IPS-18c (cell line): ENCODE results near the gene THADA.
"Not testable (repeated sequence)": the region's sequence is repeated elsewhere in the genome, so short reads cannot be mapped to it uniquely, and the experiment has no call there.

Experiments used
- H3K4me3 ChIP-seq: 2 replicates; pipeline ENCODE4 v1.7.0; 2013; ENCODE audit warnings: low read depth, mild to moderate bottlenecking, low read length, moderate library complexity; ENCODE audit not compliant: insufficient read depth
- H3K9me3 ChIP-seq: one replicate; pipeline ENCODE4 v1.6.1; 2013; ENCODE audit warnings: mild to moderate bottlenecking, low read length, moderate library complexity; ENCODE audit not compliant: control insufficient read depth, insufficient read depth

THADA gene

GRCh38 chr2:43595603-43596412 is at the start of gene THADA:
TSS of gene THADA (minus strand) at chr2:43596038. CDS start at chr2:43592392, 3,646 bp downstream.
- Histone ChIP-seq H3K9me3 (no peaks in the 10 kb centered on the region), H3K4me3 (peak within 1 kb of the TSS; percentile 95)

- no peaks in the 10 kb centered on the region for H3K9me3 ChIP-seq
- H3K4me3 ChIP-seq, result no peak overlapping the region
Observed at GRCh38 chr2:43643680-43644079, 47.8 kb upstream of the THADA start.

GRCh38 chr2:43642363-43642762 is 46.5 kb upstream of the THADA start:
- no peak overlapping the region for H3K4me3 ChIP-seq
- no peaks in the 10 kb centered on the region for H3K9me3 ChIP-seq

- Histone ChIP-seq H3K9me3 (peaks cover 2% of the 10 kb centered on the region), H3K4me3 (peak within 1 kb of the TSS; percentile 86)
Observed at GRCh38 chr2:43637030-43637803, 41.4 kb upstream of the THADA start, which contains the start of gene PLEKHH2. TSS of gene PLEKHH2 (plus strand) at chr2:43637260. CDS start at chr2:43644674, 7,414 bp downstream.

GRCh38 chr2:43636621-43637020 is 40.8 kb upstream of the THADA start:
- peaks cover 3% of the 10 kb centered on the region for H3K9me3 ChIP-seq

GRCh38 chr2:43636153-43636552 is 40.3 kb upstream of the THADA start:
- H3K9me3 ChIP-seq, H3K4me3 ChIP-seq: not testable (repeated sequence)

More at GRCh38 chr2:43636621-43637020, 40.8 kb upstream of the THADA start:
- peak overlapping the region; percentile 86; the same call in 1 of the 2 replicates for H3K4me3 ChIP-seq

GRCh38 chr2:43634604-43635306 is 38.9 kb upstream of the THADA start:
- no peak overlapping the region for H3K4me3 ChIP-seq

GRCh38 chr2:43631618-43632317 is 35.9 kb upstream of the THADA start:
- H3K9me3 ChIP-seq, result peaks cover 3% of the 10 kb centered on the region
- no peak overlapping the region for H3K4me3 ChIP-seq

More at GRCh38 chr2:43634604-43635306, 38.9 kb upstream of the THADA start:
- peaks cover 3% of the 10 kb centered on the region for H3K9me3 ChIP-seq

- H3K4me3 ChIP-seq, result no peak overlapping the region
- no peaks in the 10 kb centered on the region for H3K9me3 ChIP-seq
Observed at GRCh38 chr2:43622931-43623451, 27.2 kb upstream of the THADA start.

- H3K9me3 ChIP-seq, result no peaks in the 10 kb centered on the region
- H3K4me3 ChIP-seq, result no peak overlapping the region
Observed at GRCh38 chr2:43619511-43619910, 23.7 kb upstream of the THADA start.

- Histone ChIP-seq H3K9me3 (no peaks in the 10 kb centered on the region), H3K4me3 (no peak overlapping the region)
Observed at GRCh38 chr2:43616967-43617680, 21.3 kb upstream of the THADA start.

GRCh38 chr2:43612944-43613343 is 17.1 kb upstream of the THADA start:
- no peaks in the 10 kb centered on the region for H3K9me3 ChIP-seq
- H3K4me3 ChIP-seq, result no peak overlapping the region

- Histone ChIP-seq H3K9me3 (no peaks in the 10 kb centered on the region), H3K4me3 (no peak overlapping the region)
Observed at GRCh38 chr2:43611987-43612894, 16.4 kb upstream of the THADA start.

- Histone ChIP-seq H3K9me3 (no peaks in the 10 kb centered on the region), H3K4me3 (no peak overlapping the region)
Observed at GRCh38 chr2:43610361-43610760, 14.5 kb upstream of the THADA start.

- H3K4me3 ChIP-seq, result no peak overlapping the region
- H3K9me3 ChIP-seq, result no peaks in the 10 kb centered on the region
Observed at GRCh38 chr2:43609290-43609918, 13.6 kb upstream of the THADA start.
